ENCODE results near the gene ATP6V0C.

Gene ATP6V0C

GRCh38 chr16:2512735-2513404, 882 bp upstream of the ATP6V0C start:
- no peak for DNase-seq

- DNase-seq = no peak
Measured at GRCh38 chr16:2514333-2515179, 804 bp downstream of the ATP6V0C start.

GRCh38 chr16:2515180-2515851, 1.6 kb downstream of the ATP6V0C start:
- no peak for DNase-seq

GRCh38 chr16:2516391-2517240, 2.9 kb downstream of the ATP6V0C start:
- DNase-seq = no peak

GRCh38 chr16:2517954-2518605, 4.3 kb downstream of the ATP6V0C start:
- no peak for DNase-seq

- DNase-seq = no peak
Measured at GRCh38 chr16:2518823-2519710, 5.3 kb downstream of the ATP6V0C start.

- no peak for DNase-seq
Measured at GRCh38 chr16:2519711-2520080, 5.9 kb downstream of the ATP6V0C start.

- DNase-seq = peak; percentile 46
Measured at GRCh38 chr16:2520097-2520783, 6.5 kb downstream of the ATP6V0C start, which contains the start of gene AMDHD2. AMDHD2 (plus strand) TSS chr16:2520371; CDS start chr16:2520459, 88 bp downstream.

GRCh38 chr16:2520784-2521531, 7.2 kb downstream of the ATP6V0C start:
- no peak for DNase-seq

- DNase-seq = no peak
Measured at GRCh38 chr16:2523801-2524231, 10.1 kb downstream of the ATP6V0C start.

GRCh38 chr16:2524339-2524938, 10.7 kb downstream of the ATP6V0C start:
- DNase-seq = no peak

- no peak for DNase-seq
Measured at GRCh38 chr16:2526135-2526534, 12.4 kb downstream of the ATP6V0C start.

- DNase-seq = no peak
Measured at GRCh38 chr16:2527071-2527783, 13.5 kb downstream of the ATP6V0C start.

- DNase-seq = no peak
Measured at GRCh38 chr16:2527784-2528100, 14.0 kb downstream of the ATP6V0C start.

GRCh38 chr16:2528161-2529060, 14.7 kb downstream of the ATP6V0C start:
- no peak for DNase-seq

GRCh38 chr16:2529061-2529931, 15.5 kb downstream of the ATP6V0C start:
- no peak for DNase-seq
